ENCODE data around the gene FLT4.

The FLT4 gene

GRCh38 chr5:180563994-180564393 is 85.4 kb downstream of the FLT4 start:
- Mint-ChIP-seq H3K27me3 (no peaks in the 10 kb centered on the region), H3K4me3 (no peak overlapping the region), H3K36me3 (ENCODE audit: insufficient read depth) (peaks cover 47% of the 10 kb centered on the region), H3K27ac (ENCODE audit: low read depth) (no peak overlapping the region), H3K9me3 (no peaks in the 10 kb centered on the region), H3K4me1 (peaks cover 28% of the 10 kb centered on the region)
- no peak for ATAC-seq (replicated peaks; ENCODE audit: extremely low read depth, poor library complexity, severe bottlenecking)
- DNase-seq (ENCODE audit: low spot score in 2 of 2): no peak

- Mint-ChIP-seq H3K4me1 (peaks cover 38% of the 10 kb centered on the region), H3K9me3 (no peaks in the 10 kb centered on the region), H3K27ac (ENCODE audit: low read depth) (peak overlapping the region; percentile 7), H3K27me3 (no peaks in the 10 kb centered on the region), H3K4me3 (no peak overlapping the region), H3K36me3 (ENCODE audit: insufficient read depth) (peaks cover 25% of the 10 kb centered on the region)
- no peak for ATAC-seq (replicated peaks; ENCODE audit: extremely low read depth, poor library complexity, severe bottlenecking)
- DNase-seq (ENCODE audit: low spot score in 2 of 2): no peak
Observed at GRCh38 chr5:180558232-180558631, 91.2 kb downstream of the FLT4 start.

GRCh38 chr5:180557217-180557809 is 92.1 kb downstream of the FLT4 start:
- no peak overlapping the region for H3K4me3 Mint-ChIP-seq
- peaks cover 38% of the 10 kb centered on the region for H3K4me1 Mint-ChIP-seq
- H3K9me3 Mint-ChIP-seq: no peaks in the 10 kb centered on the region
- no peaks in the 10 kb centered on the region for H3K27me3 Mint-ChIP-seq
- peak overlapping the region; percentile 42 for H3K27ac Mint-ChIP-seq (ENCODE audit: low read depth)
- peaks cover 30% of the 10 kb centered on the region for H3K36me3 Mint-ChIP-seq (ENCODE audit: insufficient read depth)
- DNase-seq (ENCODE audit: low spot score in 2 of 2) (no peak), ATAC-seq (replicated peaks; ENCODE audit: extremely low read depth, poor library complexity, severe bottlenecking) (no peak)

GRCh38 chr5:180555168-180555921 is 94.1 kb downstream of the FLT4 start:
- peaks cover 36% of the 10 kb centered on the region for H3K36me3 Mint-ChIP-seq (ENCODE audit: insufficient read depth)
- H3K9me3 Mint-ChIP-seq: no peaks in the 10 kb centered on the region
- H3K4me3 Mint-ChIP-seq: no peak overlapping the region
- peaks cover 20% of the 10 kb centered on the region for H3K4me1 Mint-ChIP-seq
- H3K27ac Mint-ChIP-seq (ENCODE audit: low read depth): no peak overlapping the region
- DNase-seq (ENCODE audit: low spot score in 2 of 2) (no peak), ATAC-seq (replicated peaks; ENCODE audit: extremely low read depth, poor library complexity, severe bottlenecking) (no peak)
- H3K27me3 Mint-ChIP-seq: no peaks in the 10 kb centered on the region

- peaks cover 37% of the 10 kb centered on the region for H3K36me3 Mint-ChIP-seq (ENCODE audit: insufficient read depth)
- H3K4me1 Mint-ChIP-seq: peaks cover 9% of the 10 kb centered on the region
Observed at GRCh38 chr5:180553530-180553929, 95.9 kb downstream of the FLT4 start.

More at GRCh38 chr5:180553530-180553929, 95.9 kb downstream of the FLT4 start:
- Mint-ChIP-seq H3K9me3 (no peaks in the 10 kb centered on the region), H3K4me3 (no peak overlapping the region), H3K27me3 (no peaks in the 10 kb centered on the region), H3K27ac (ENCODE audit: low read depth) (no peak overlapping the region)
- DNase-seq (ENCODE audit: low spot score in 2 of 2): no peak
- ATAC-seq (replicated peaks; ENCODE audit: extremely low read depth, poor library complexity, severe bottlenecking): no peak

Data from central memory CD8-positive, alpha-beta T cell (primary cell).